Measurements from ENCODE around the gene A2M. TPM values are rescaled to one million over a fixed set of nuclear protein-coding genes. Genes with fewer than 3 reads are reported as not detected.

The A2M gene
- total RNA-seq, 1 donor from 2014 or later: not detected

DNA sequence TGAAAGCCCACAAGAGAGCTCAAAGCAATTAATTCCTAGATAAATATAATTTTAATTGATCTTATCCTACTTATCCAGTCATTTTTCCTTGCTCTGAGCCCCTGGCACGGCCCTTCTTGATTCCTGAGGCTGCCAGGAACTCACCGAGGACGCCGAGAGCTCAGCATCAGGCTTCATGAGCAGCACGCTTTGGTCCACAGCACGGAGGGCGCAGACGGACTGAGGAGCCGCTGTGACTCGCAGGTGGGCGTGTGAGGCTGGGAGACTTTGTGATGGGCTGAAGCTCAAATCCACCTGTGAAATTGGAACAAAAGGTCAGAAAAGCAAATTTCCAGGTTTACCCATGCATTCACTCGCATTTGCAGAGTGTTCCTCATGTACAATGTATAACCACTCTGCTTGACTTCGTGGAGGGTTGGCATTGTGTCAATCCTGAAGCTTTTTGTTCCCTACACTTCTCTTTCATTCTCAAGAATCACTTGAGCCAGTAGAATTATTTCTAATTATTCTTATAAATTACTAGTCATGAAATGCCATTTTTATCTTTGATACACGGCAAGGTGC, 17.2 kb downstream of the A2M start:
- Mint-ChIP-seq H3K27ac (no peak overlapping the region), H3K4me3 (no peak overlapping the region), H3K27me3 (no peaks in the 10 kb centered on the region), H3K9me3 (no peaks in the 10 kb centered on the region), H3K4me1 (peaks cover 3% of the 10 kb centered on the region), H3K36me3 (ENCODE audit: low read depth) (no peaks in the 10 kb centered on the region)
- intact Hi-C loops (cut with micrococcal nuclease): no loop called here
- DNase-seq: no peak

GRCh38 chr12:9098115-9098452, 17.6 kb downstream of the A2M start:
- no peaks in the 10 kb centered on the region for H3K27me3 Mint-ChIP-seq
- intact Hi-C loops (cut with micrococcal nuclease): no loop called here
- no peaks in the 10 kb centered on the region for H3K36me3 Mint-ChIP-seq (ENCODE audit: low read depth)
- H3K27ac Mint-ChIP-seq: no peak overlapping the region
- DNase-seq: no peak
- no peaks in the 10 kb centered on the region for H3K9me3 Mint-ChIP-seq
- H3K4me1 Mint-ChIP-seq: no peaks in the 10 kb centered on the region
- H3K4me3 Mint-ChIP-seq: no peak overlapping the region

GRCh38 chr12:9096563-9097176, 19.0 kb downstream of the A2M start:
- Mint-ChIP-seq H3K27ac (no peak overlapping the region), H3K4me1 (no peaks in the 10 kb centered on the region), H3K9me3 (no peaks in the 10 kb centered on the region), H3K27me3 (no peaks in the 10 kb centered on the region), H3K36me3 (ENCODE audit: low read depth) (no peaks in the 10 kb centered on the region), H3K4me3 (no peak overlapping the region)
- intact Hi-C loops (cut with micrococcal nuclease): no loop called here
- DNase-seq: no peak

GRCh38 chr12:9095322-9095721, 20.4 kb downstream of the A2M start:
- no peak overlapping the region for H3K4me3 Mint-ChIP-seq
- intact Hi-C loops (cut with micrococcal nuclease): no loop called here
- no peaks in the 10 kb centered on the region for H3K36me3 Mint-ChIP-seq (ENCODE audit: low read depth)
- no peak for DNase-seq
- no peaks in the 10 kb centered on the region for H3K9me3 Mint-ChIP-seq
- H3K27me3 Mint-ChIP-seq: no peaks in the 10 kb centered on the region
- H3K4me1 Mint-ChIP-seq: no peaks in the 10 kb centered on the region
- no peak overlapping the region for H3K27ac Mint-ChIP-seq

- intact Hi-C loops (cut with micrococcal nuclease): no loop called here
- no peak overlapping the region for H3K27ac Mint-ChIP-seq
- DNase-seq: no peak
- no peak overlapping the region for H3K4me3 Mint-ChIP-seq
- H3K4me1 Mint-ChIP-seq: no peaks in the 10 kb centered on the region
- no peaks in the 10 kb centered on the region for H3K27me3 Mint-ChIP-seq
- H3K36me3 Mint-ChIP-seq (ENCODE audit: low read depth): no peaks in the 10 kb centered on the region
- no peaks in the 10 kb centered on the region for H3K9me3 Mint-ChIP-seq
These were observed 21.1 kb downstream of the A2M start for GRCh38 chr12:9094512-9095206.

DNA sequence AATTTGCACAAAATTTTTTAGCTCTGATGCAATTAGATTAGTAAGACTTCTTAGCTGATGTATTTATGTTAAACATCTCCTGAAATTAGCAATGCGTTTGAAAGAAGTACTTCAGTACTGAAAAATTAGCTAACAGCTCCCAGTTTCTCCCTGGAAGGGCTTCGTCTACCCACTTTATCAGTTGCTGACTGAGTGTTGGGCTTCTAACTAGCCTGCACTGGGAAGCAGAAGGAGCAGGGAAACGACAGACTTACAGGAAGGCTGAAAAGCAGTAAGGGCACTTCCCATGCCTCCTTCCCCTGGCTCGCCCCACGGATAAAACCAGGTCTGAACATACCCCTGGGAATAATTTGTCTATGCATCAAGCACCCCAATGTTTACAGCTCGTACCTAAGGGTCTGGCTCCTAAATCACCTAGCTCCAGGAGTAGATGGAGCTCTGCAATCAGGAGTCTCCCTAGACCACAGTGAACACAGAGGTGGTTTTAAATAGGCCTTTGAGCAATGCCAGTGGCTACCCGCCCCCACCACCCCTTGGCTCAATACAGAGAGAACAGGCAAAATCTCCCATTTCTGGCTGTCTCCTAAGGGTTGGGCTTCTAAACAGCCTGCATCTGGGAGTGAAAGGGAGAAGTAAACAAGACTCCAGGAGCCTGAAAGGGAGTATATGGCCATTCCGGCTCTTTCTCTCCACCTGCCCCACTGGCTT, 23.7 kb downstream of the A2M start:
- intact Hi-C loops (cut with micrococcal nuclease): no loop called here
- H3K36me3 Mint-ChIP-seq (ENCODE audit: low read depth): no peaks in the 10 kb centered on the region
- no peaks in the 10 kb centered on the region for H3K4me1 Mint-ChIP-seq
- DNase-seq: no peak
- no peak overlapping the region for H3K27ac Mint-ChIP-seq
- no peaks in the 10 kb centered on the region for H3K9me3 Mint-ChIP-seq
- no peak overlapping the region for H3K4me3 Mint-ChIP-seq
- peaks cover 2% of the 10 kb centered on the region for H3K27me3 Mint-ChIP-seq

GRCh38 chr12:9090220-9090619, 25.5 kb downstream of the A2M start:
- no peaks in the 10 kb centered on the region for H3K4me1 Mint-ChIP-seq
- DNase-seq: no peak
- no peak overlapping the region for H3K27ac Mint-ChIP-seq
- no peak overlapping the region for H3K4me3 Mint-ChIP-seq
- peaks cover 2% of the 10 kb centered on the region for H3K27me3 Mint-ChIP-seq
- intact Hi-C loops (cut with micrococcal nuclease): no loop called here
- H3K36me3 Mint-ChIP-seq (ENCODE audit: low read depth): no peaks in the 10 kb centered on the region
- H3K9me3 Mint-ChIP-seq: no peaks in the 10 kb centered on the region

DNA sequence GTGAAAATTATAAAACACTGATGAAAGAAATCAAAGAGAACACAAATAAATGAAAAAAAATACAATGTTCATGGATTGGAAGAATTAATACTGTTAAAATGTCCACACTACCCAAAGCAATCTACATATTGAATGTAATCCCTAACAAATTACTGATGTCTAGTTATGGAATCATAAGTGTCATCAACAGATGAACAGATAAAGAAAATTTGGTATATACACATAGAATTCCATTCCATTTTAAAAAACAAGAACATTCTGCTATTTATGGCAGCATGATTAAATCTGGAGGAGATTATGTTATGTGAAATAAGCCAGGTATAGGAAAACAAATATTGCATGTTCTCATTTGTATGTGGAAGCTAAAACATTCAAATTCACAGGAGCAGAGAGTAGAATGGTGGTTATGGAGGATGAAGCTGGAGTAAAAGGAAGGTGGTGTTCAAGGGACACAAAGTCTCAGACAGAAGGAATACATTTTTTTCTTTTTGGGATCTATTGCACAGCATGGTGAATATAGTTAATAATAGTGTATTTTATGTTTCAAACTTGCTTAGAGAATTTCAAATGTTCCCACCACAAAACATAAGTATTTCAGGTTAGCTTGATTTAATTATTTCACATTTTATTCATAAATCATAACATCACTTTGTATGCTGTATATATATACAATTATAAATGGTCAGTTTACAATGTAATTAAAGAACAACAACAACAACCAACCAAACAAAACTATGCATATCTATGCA, 28.5 kb downstream of the A2M start:
- H3K9me3 Mint-ChIP-seq: peaks cover 10% of the 10 kb centered on the region

GRCh38 chr12:9086087-9086486, 29.6 kb downstream of the A2M start:
- H3K4me1 Mint-ChIP-seq: no peaks in the 10 kb centered on the region
- H3K9me3 Mint-ChIP-seq: peaks cover 14% of the 10 kb centered on the region
- no peak overlapping the region for H3K27ac Mint-ChIP-seq
- DNase-seq: no peak
- no peaks in the 10 kb centered on the region for H3K36me3 Mint-ChIP-seq (ENCODE audit: low read depth)
- intact Hi-C loops (cut with micrococcal nuclease): no loop called here
- H3K27me3 Mint-ChIP-seq: peaks cover 2% of the 10 kb centered on the region
- H3K4me3 Mint-ChIP-seq: no peak overlapping the region

More for the DNA sequence above, 28.5 kb downstream of the A2M start:
- Mint-ChIP-seq H3K36me3 (ENCODE audit: low read depth) (no peaks in the 10 kb centered on the region), H3K27ac (no peak overlapping the region), H3K4me3 (no peak overlapping the region), H3K4me1 (no peaks in the 10 kb centered on the region), H3K27me3 (peaks cover 2% of the 10 kb centered on the region)
- DNase-seq: no peak
- intact Hi-C loops (cut with micrococcal nuclease): no loop called here

DNA sequence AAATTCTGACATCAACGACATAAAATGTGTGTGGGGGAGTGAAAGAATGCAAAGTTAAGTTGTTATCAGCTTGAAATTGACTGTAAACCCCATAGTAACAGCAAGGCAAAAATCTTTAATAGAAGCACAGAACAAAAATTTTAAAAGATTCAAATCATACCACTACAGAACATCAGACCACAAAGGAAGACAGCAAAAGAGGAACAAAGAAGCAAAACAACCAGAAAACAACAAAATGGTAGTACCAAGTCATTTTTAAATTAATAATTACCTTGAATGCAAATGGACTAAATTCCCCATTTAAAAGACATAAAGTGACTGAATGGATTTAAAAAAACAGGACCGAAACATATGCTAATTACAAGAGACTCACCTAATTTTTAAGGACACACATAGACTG, 31.3 kb downstream of the A2M start:
- Mint-ChIP-seq H3K4me1 (no peaks in the 10 kb centered on the region), H3K27ac (no peak overlapping the region), H3K4me3 (no peak overlapping the region), H3K9me3 (peaks cover 14% of the 10 kb centered on the region), H3K27me3 (peaks cover 2% of the 10 kb centered on the region), H3K36me3 (ENCODE audit: low read depth) (no peaks in the 10 kb centered on the region)
- DNase-seq: no peak
- intact Hi-C loops (cut with micrococcal nuclease): no loop called here

DNA sequence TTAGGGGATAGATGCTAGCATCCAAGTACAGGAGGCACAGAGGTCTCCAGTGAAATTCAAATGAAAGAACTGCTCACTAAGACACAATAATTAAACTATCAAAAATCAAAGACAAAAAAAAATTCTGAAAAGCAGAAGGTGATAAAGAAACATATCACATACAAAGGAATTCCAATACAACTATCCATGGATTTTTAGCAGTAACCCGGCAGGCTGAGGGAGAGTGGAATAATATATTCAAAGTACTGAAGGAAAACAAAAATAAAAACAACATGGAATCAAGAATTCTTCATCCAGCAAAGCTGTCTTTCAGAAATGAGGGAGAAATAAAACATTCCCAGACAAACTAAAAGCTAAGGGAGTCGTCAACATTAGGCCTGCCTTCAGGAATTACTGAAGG, 31.9 kb downstream of the A2M start:
- intact Hi-C loops (cut with micrococcal nuclease): no loop called here
- H3K9me3 Mint-ChIP-seq: peaks cover 14% of the 10 kb centered on the region

GRCh38 chr12:9081667-9082427, 33.9 kb downstream of the A2M start:
- DNase-seq: no peak
- no peak overlapping the region for H3K4me3 Mint-ChIP-seq
- peaks cover 14% of the 10 kb centered on the region for H3K9me3 Mint-ChIP-seq
- intact Hi-C loops (cut with micrococcal nuclease): no loop called here
- no peaks in the 10 kb centered on the region for H3K36me3 Mint-ChIP-seq (ENCODE audit: low read depth)
- H3K27me3 Mint-ChIP-seq: no peaks in the 10 kb centered on the region
- no peak overlapping the region for H3K27ac Mint-ChIP-seq
- H3K4me1 Mint-ChIP-seq: no peaks in the 10 kb centered on the region

More for the DNA sequence above, 31.9 kb downstream of the A2M start:
- no peak for DNase-seq
- Mint-ChIP-seq H3K4me3 (no peak overlapping the region), H3K4me1 (no peaks in the 10 kb centered on the region), H3K36me3 (ENCODE audit: low read depth) (no peaks in the 10 kb centered on the region), H3K27me3 (peaks cover 2% of the 10 kb centered on the region), H3K27ac (no peak overlapping the region)

DNA sequence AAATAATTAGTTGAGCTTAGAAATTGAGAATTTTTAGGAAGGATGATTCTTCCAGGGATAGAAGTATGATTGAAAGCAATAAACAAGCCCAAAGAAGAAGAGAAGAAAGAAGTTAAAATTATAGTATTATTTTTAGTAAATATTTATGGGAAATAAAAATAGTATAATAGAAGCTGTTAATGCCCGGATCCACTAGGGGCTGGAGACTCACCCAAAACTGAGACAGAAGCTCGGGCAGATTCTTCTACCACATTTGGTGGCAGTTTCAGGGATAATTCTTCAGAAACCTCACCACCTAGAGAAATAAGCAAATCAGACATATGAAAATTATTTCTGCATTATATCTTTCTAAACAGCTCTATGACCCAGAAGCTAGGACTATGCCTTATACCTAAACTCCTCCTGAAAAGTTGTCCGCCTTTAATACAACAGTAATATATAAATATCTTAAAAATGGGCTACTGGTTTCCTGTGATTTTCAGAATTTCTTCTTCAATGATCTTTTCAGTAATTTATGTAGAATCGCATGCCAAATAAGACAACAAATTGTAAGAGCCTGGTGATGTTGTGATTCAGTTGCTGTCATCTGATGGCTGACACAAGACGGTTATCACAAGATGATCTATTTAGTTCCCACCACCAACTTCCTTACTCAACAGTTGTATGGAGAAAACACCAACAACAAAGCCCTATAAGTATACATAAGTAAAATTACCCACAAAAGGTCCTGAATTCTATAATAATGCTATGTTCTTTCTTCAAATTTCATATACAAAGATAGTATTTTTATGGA, 35.6 kb downstream of the A2M start:
- H3K9me3 Mint-ChIP-seq: peaks cover 14% of the 10 kb centered on the region
- H3K4me3 Mint-ChIP-seq: no peak overlapping the region
- intact Hi-C loops (cut with micrococcal nuclease): no loop called here
- H3K27ac Mint-ChIP-seq: no peak overlapping the region
- no peaks in the 10 kb centered on the region for H3K36me3 Mint-ChIP-seq (ENCODE audit: low read depth)
- no peaks in the 10 kb centered on the region for H3K4me1 Mint-ChIP-seq
- no peaks in the 10 kb centered on the region for H3K27me3 Mint-ChIP-seq
- DNase-seq: no peak

Data from activated CD4-positive, alpha-beta T cell treated with anti-CD3 and anti-CD28 coated beads, Interleukin-2, amount 10 ng/mL, durations not matched to agents 24 days and 14 days (primary cell).